SIG-M5 (cell line): ENCODE results near the gene ARHGAP8.
"Not testable (repeated sequence)": the region's sequence is repeated elsewhere in the genome, so short reads cannot be mapped to it uniquely, and the experiment has no call there.

Source experiments
- DNase-seq: peaks from one replicate; lab custom pipeline; 2025; lab: John Stamatoyannopoulos, UW

Gene ARHGAP8

GRCh38 chr22:44889255-44889878 lies 137.0 kb downstream of the ARHGAP8 start:
- no peak for DNase-seq

GRCh38 chr22:44890416-44891292 lies 138.3 kb downstream of the ARHGAP8 start:
- DNase-seq = no peak

- no peak for DNase-seq
Measured at GRCh38 chr22:44891293-44891747, 138.9 kb downstream of the ARHGAP8 start.

DNA sequence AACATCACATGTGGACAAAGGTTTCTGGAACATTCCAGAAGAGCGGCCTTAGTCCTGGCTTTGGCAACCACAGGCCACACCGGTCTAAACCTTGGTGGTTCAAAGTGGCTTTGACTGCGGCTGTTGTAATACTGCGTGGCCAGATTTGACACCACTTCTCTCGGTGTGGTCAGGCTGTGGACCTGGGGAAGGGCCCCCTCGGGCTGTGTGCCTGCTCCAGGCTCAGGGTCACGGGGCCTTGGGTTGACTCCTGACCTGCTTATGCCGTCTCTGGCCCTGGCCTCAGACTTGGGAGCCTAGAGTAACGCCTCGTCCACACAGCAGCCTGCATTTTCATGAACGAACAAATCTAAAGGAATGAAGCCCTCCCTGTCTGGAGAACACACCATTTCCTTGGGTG lies 139.4 kb downstream of the ARHGAP8 start:
- DNase-seq = no peak

- no peak for DNase-seq
Measured at GRCh38 chr22:44892243-44892642, 139.9 kb downstream of the ARHGAP8 start.

- DNase-seq = no peak
Measured at GRCh38 chr22:44892803-44893730, 140.7 kb downstream of the ARHGAP8 start.

DNA sequence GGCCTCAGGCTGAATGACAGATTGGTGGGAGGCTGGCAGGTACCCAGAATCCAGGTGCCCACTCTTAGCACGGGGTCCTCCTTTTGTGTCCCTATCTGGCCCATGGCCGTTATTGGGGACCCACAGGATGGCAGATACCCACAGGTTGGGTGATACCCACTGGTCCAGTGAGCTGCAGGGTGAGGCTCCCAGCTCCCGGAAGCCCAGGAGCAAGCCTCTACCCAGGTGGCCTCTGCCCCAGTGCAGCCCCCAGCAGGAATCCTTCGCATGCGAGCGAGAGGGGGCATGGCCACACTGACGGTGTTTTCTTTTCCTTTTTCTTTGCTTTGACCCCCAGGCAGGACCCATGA lies 141.3 kb downstream of the ARHGAP8 start:
- DNase-seq = no peak

GRCh38 chr22:44894321-44894720 lies 141.9 kb downstream of the ARHGAP8 start:
- DNase-seq = no peak

DNA sequence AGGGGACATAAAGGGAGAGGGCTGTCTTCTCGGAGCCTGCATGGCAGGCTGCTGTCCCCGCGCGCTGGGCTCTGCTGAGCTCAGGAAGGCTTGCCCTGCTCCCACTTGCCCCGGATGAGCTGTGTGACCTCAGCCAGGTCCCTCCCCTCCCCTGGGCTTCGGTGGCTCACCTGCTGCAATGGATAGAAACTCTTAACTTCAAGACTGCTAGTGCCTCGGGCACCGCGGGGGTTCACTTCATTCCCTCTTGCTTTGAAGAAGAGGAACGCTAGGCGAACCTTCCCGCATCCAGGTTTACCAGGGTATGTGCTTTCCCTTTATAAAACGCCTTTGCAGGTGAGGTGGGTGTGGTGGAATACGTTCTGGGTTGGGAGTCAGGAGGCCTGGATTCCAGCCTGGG lies 142.4 kb downstream of the ARHGAP8 start:
- DNase-seq = no peak

DNA sequence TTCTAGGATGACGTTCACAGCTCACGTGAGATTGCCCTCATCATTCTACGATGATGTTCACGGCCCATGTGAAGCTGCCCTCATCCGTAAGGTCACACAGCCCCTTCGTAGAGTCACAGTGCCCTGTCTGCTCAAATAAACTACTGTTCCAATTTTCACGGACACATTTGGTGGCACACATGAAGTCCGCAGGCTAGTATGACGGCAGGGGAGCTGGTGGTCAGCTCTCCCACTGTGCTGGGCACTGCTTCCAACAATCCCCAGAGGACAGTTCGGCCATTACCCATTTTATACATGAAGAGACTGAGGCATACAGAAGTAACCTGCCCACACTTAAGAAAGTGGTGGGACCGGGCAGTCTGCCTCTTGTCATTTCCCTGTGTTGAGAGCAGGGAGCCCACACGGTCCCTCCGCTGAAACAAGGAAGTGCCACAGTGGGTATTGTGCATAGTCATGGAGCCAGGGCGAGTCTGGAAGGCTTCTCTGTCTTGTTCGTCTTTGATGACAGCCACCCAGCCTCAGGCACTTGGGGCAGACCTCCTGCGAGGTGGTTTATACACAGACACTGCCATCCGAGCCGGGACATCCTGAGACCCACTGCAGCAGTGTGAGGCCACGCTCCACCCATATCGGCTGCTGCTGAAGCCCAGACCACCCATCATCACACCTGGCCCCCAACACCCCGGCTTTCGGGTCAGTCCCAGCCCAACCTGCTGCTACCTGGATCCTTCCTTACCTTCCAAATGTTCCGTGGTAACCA lies 143.1 kb downstream of the ARHGAP8 start:
- DNase-seq = no peak

DNA sequence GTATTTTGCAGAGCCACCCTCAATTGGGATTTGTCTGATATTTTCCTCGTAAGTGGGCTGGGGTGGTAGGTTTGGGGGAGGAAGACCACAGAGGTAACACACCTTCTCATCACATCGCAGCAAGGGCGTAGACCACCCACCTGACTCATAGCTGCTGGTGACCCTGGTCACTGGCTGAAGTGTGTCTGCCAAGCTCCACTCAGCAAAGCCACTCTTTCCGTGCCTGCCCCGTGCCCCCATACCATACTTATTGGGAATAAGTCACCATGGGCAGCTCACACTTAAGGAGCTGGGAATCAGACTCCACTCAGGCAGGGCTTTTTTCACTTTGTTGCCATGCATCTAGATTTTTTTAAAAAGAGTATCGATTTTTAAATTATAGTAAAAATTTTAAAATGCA lies 145.9 kb downstream of the ARHGAP8 start:
- DNase-seq = no peak

- no peak for DNase-seq
Measured at GRCh38 chr22:44901301-44901700, 148.9 kb downstream of the ARHGAP8 start.

DNA sequence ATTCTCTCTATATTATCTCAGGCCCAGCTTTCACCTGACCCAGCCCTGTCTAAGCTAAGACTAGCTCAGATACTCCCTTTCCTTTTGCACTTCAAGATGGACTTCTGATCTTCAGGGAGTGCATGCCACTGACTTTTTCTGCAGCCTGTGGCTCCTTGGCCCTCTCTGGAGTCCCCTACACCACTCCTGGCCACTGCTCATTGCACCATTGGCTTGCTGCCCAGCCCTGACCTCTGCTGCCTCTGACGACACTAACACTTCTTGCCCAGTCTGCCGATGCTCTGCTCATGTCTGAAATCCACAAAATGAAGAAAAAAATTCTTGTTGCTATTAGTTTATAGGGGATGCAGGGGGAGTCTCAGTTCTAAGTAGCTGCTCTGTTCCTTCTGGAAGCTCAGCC lies 150.8 kb downstream of the ARHGAP8 start:
- not testable (repeated sequence) for DNase-seq

DNA sequence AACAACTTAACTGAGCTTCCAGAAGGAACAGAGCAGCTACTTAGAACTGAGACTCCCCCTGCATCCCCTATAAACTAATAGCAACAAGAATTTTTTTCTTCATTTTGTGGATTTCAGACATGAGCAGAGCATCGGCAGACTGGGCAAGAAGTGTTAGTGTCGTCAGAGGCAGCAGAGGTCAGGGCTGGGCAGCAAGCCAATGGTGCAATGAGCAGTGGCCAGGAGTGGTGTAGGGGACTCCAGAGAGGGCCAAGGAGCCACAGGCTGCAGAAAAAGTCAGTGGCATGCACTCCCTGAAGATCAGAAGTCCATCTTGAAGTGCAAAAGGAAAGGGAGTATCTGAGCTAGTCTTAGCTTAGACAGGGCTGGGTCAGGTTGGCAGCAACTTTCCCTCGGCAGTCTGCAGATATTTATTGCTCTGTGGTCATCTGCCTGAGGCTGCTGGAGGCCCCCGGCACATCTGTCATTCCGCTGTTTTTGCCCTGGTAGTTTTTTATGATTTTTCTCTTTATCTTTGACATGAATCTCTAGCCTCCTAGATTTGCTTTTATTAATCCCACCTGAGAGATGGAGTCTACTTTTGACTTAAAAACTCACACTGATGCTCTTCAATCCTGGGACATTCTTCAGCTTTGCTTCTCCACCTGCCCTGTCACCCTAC lies 152.2 kb downstream of the ARHGAP8 start:
- not testable (repeated sequence) for DNase-seq

GRCh38 chr22:44906248-44906936 lies 154.0 kb downstream of the ARHGAP8 start:
- DNase-seq = no peak

GRCh38 chr22:44906999-44907644 lies 154.7 kb downstream of the ARHGAP8 start:
- no peak for DNase-seq

DNA sequence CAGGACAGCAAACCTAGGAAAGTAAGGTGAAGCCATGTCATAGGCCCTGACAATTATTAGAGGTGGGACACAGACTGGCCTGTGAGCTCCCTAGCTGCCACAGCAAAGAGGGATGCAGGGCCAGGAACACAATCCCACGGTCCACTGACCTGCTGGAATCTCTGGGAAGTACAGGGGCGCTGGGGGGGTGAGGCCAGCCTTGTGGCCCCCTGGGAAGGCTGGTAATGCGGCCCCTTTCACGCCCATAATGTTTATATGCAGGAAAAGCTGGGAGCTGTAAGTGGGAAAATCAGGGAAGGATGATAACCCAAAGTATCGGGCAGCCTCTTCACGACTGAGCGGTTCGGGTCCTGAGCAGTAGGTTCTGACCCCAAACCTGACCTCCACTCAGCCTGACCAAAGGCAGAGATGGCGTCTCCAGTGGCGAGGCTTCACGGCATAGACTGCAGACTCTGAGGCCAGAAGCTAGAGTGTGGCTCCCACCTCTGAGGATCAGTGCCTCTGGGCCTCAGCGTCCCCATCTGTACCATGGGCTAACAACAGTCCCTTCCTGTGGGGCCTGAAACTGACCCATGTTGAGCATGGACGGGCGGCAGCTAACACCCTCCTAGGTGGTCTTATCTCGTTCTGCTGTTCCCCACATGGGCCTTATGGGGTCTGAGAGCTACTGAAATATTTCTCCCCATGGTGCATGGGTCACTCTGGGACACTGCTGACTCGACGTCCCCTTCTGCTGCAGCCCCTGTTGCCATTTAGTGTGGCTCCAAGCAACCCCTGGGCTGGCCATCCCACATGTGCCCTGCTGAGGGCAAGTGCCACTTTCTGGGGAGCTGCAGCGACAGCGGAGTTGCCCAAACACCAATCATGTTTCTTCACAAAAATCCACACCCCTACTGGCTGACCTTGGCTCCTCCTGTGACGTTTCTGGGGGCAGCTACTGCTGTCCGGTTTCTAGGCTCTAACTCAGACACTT lies 155.7 kb downstream of the ARHGAP8 start:
- DNase-seq = no peak

DNA sequence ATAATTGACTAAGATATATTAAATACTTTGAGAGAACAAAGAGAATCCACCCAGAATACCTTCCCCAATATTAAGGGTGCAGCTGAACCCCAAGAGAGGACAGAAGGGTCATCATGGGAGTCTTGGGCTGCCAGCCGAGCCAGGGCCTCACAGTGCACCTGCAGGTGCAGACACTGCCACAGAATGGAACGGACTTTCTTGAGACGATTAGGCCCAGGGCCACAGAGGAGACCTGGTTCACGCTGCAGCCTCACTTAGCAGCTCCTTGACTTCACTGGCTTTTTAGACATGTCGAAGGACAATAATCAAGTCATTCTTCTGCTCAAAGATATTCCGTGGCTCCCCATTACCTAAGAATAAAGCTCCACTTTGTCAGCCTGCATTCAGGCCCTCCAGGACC lies 156.9 kb downstream of the ARHGAP8 start:
- no peak for DNase-seq
